Lower leg skin (tissue), 4 donors: ENCODE data around the gene KRT3. TPM values are rescaled to one million over a fixed set of nuclear protein-coding genes. Genes with fewer than 3 reads are reported as not detected.

ENCODE experiments used
- DNase-seq, 2 donors: peaks; one replicate each; pipeline ENCODE4 v3.0.0-alpha.2; 2019; ENCODE audit warnings: low spot score in 2 of 2
- H3K4me3 ChIP-seq: fragments of 200-600 bp; sonication (generic); 2 replicates; pipeline ENCODE4 v1.5.1; 2017; ENCODE audit warnings: mild to moderate bottlenecking, low read depth; ENCODE audit not compliant: poor library complexity, severe bottlenecking
- CTCF ChIP-seq, 3 donors: fragments of 450-650 bp; IDR thresholded peaks; one replicate each; pipeline ENCODE4 v1.5.1; 2016; ENCODE audit warnings: antibody characterized with exemption in 3 of 3, mild to moderate bottlenecking in 3 of 3, moderate library complexity in 2 of 3
- POLR2A ChIP-seq, 2 donors: fragments of 450-650 bp; IDR thresholded peaks; one replicate each; pipeline ENCODE4 v1.6.1; 2016 to 2017; ENCODE audit warnings: antibody characterized with exemption in 2 of 2, mild to moderate bottlenecking in 1 of 2, moderate library complexity in 1 of 2
- WGBS, 2 donors: methylation state at CpG; one replicate each; pipeline ENCODE4 v1.1.5; 2018; 5-methylcytosine and 5-hydroxymethylcytosine counted together
- intact Hi-C: fragments of 100-400 bp; cut with DNase I; formaldehyde crosslinking; loops from one replicate; pipeline ENCODE4 v1.15.0; 2023; ENCODE audit warnings: low total_unique reads
- total RNA-seq, 4 donors: library from RNA; depleted of rRNA; stranded (reverse); fragments of >200 nt; gene quantifications; one replicate each; pipeline ENCODE4 v1.1.0, GENCODE V29; 2016

The KRT3 gene
- total RNA-seq, 4 donors from 2014 or later, result not detected

DNA sequence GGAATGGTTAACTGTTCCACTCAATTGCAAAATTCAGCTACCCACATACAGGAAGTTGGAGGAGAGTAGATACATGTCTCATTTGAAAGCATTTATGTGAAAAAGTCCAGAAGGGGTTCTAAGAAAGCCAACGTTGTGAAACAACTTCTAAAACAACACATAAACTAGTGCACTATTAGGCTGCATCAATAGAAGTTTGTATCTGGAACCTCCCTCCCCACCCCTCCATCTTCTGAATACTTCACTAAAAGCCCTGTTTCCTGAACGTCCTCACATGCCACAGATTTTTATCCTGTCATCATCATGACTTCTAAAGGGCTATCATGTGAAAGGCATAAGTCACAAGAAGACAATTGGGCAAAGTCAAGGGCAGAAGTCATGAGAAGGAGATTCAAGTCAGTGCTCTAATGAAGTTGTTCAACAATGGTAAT, 32.7 kb upstream of the KRT3 start:
- TF ChIP-seq CTCF (IDR thresholded peaks at IDR 0.05), result no peak
- no peak for TF ChIP-seq POLR2A (IDR thresholded peaks at IDR 0.05)
- DNase-seq, result no peak
- 25 to 31% methylated on average over 2 of the region's 2 CpGs for WGBS, 2 donors
- H3K4me3 ChIP-seq, result no peak overlapping the region
- intact Hi-C loops, result no loop called here

- TF ChIP-seq CTCF (IDR thresholded peaks at IDR 0.05) (no peak), POLR2A (IDR thresholded peaks at IDR 0.05) (no peak)
- intact Hi-C loops, result no loop called here
Measured at GRCh38 chr12:52828156-52828555, 32.2 kb upstream of the KRT3 start.

DNA sequence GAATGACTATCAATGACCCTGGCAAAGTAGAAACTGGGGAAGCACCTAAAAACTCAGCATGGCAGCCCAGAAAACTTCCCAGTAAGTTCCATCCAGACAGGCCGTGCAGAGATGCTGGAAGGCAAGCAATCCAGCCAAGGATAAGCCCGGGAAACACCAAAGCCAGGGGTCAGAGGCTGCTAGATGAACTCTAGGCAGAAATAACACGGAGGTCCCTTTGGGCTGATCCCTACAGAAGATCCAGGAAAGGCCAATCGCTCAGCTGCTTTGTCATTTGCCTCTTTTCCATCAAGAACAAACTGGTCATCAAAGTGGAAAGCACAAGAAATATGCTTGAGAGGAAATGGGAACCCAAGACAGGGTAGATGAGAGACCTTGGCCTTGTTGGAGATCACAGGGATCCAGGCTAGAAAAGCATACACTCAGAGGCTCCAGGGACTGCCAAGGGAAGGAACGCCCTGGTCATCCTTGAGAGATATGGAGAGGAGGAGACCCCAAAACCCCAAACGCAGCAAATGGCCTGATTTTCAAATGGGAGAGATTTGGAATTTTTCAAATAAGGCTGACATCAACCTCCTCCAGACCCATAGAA, 31.7 kb upstream of the KRT3 start:
- TF ChIP-seq POLR2A (IDR thresholded peaks at IDR 0.05) (no peak), CTCF (IDR thresholded peaks at IDR 0.05) (no peak)
- 88 to 93% methylated on average over 6 of the region's 6 CpGs for WGBS, 2 donors
- intact Hi-C loops, result no loop called here

More at GRCh38 chr12:52828156-52828555, 32.2 kb upstream of the KRT3 start:
- no peak overlapping the region for H3K4me3 ChIP-seq
- no peak for DNase-seq

GRCh38 chr12:52826611-52827498, 30.9 kb upstream of the KRT3 start:
- no peak for TF ChIP-seq CTCF (IDR thresholded peaks at IDR 0.05)
- TF ChIP-seq POLR2A (IDR thresholded peaks at IDR 0.05), result no peak
- intact Hi-C loops, result no loop called here
- no peak for DNase-seq
- 94 to 96% methylated on average over 11 of the region's 11 CpGs for WGBS, 2 donors
- no peak overlapping the region for H3K4me3 ChIP-seq

More for the DNA sequence above, 31.7 kb upstream of the KRT3 start:
- no peak for DNase-seq
- H3K4me3 ChIP-seq, result no peak overlapping the region

GRCh38 chr12:52825961-52826360, 30.0 kb upstream of the KRT3 start:
- TF ChIP-seq POLR2A (IDR thresholded peaks at IDR 0.05) (no peak), CTCF (IDR thresholded peaks at IDR 0.05) (no peak)
- no peak for DNase-seq
- H3K4me3 ChIP-seq, result no peak overlapping the region
- WGBS, 2 donors, result 91 to 93% methylated on average over 4 of the region's 4 CpGs
- intact Hi-C loops, result no loop called here
